ENCODE measurements around the gene ASGR1. TPM values are rescaled to one million over a fixed set of nuclear protein-coding genes. Genes with fewer than 3 reads are reported as not detected.

The ASGR1 gene
- total and polyA plus RNA-seq, 4 donors = 127 to 728 (median 471) TPM

DNA sequence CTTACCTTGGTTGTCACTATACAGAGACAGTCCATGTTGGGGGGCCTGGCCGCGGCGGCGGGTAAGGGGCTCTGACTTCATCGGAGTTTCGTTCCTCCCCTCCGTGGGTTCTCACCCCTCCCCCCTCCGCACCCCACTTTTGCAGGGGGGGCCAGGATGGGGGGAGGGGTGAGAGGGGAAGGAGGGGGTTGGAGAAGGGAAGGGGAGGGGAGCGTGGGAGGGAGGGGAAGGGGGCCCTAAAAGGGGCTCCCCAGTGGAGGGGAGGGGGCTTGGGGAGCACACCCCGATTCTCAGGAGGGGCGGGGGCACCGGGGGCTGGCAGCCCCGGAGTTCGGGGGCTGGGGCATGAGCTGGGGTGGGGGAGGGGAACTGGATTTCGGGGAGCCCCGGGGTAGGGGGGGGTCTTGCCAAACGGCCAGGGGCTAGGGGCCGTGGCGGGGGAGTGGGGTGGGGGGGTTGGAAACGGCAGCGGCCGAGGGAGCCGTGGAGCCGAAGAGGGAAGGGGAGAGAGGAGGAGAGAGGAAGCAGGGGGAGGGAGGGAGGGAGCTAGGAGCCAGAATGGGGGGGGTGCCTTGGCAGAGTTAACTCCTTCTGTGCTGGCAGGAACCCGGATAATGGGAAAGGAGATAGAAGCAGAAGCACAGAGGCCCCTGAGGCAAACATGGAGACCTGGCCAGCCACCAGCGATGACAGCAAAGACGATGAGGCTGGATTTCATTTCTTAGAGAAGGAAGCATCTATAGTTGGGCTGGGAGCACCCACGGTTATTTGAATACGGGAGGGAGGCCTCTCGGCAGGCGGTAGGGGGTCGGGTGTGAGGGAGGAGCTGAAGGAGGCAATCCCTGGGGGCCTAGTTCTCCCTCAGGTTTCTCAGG, 38.2 kb upstream of the ASGR1 start:
- H3K27me3 ChIP-seq (ENCODE audit: control insufficient read depth in 4 of 4, insufficient read depth in 4 of 4, low read length in 3 of 4) = no peaks in the 10 kb centered on the region
- H3K4me3 ChIP-seq (ENCODE audit: low read depth in 1 of 3, low read length in 3 of 3) = peak overlapping the region in 1 of 3 donors; percentile 33

GRCh38 chr17:7216242-7217112, 37.3 kb upstream of the ASGR1 start:
- H3K27ac ChIP-seq (ENCODE audit: low read depth in 1 of 2, low read length in 2 of 2) = no peak overlapping the region

More for the DNA sequence above, 38.2 kb upstream of the ASGR1 start:
- Histone ChIP-seq H3K9ac (ENCODE audit: low read depth in 1 of 2, low read length in 2 of 2) (no peak overlapping the region), H3K4me1 (ENCODE audit: control insufficient read depth in 4 of 4, insufficient read depth in 4 of 4, low read length in 3 of 4) (peaks cover 14 to 51% (median 41%) of the 10 kb centered on the region in 4 donors), H3K9me3 (ENCODE audit: control insufficient read depth in 4 of 4, low read length in 3 of 4) (no peaks in the 10 kb centered on the region), H3K36me3 (ENCODE audit: control insufficient read depth in 4 of 4, insufficient read depth in 3 of 4, low read depth in 1 of 4, low read length in 3 of 4) (peaks cover 0 to 15% (median 7%) of the 10 kb centered on the region in 4 donors), H3K27ac (ENCODE audit: low read depth in 1 of 2, low read length in 2 of 2) (no peak overlapping the region)
- 18% methylated on average over 32 of the region's 32 CpGs for WGBS
- no peak for DNase-seq (ENCODE audit: low spot score)
- no peak for TF ChIP-seq EGR1 (IDR thresholded peaks at IDR 0.05; ENCODE audit: low read depth in 2 of 2)

More at GRCh38 chr17:7216242-7217112, 37.3 kb upstream of the ASGR1 start:
- no peak overlapping the region for H3K9ac ChIP-seq (ENCODE audit: low read depth in 1 of 2, low read length in 2 of 2)
- no peaks in the 10 kb centered on the region for H3K27me3 ChIP-seq (ENCODE audit: control insufficient read depth in 4 of 4, insufficient read depth in 4 of 4, low read length in 3 of 4)
- 40% methylated on average over 7 of the region's 7 CpGs for WGBS
- H3K36me3 ChIP-seq (ENCODE audit: control insufficient read depth in 4 of 4, insufficient read depth in 3 of 4, low read depth in 1 of 4, low read length in 3 of 4) = peaks cover 0 to 6% (median 2%) of the 10 kb centered on the region in 4 donors
- TF ChIP-seq ZBTB33 (IDR thresholded peaks at IDR 0.05) = no peak
- TF ChIP-seq RXRA (IDR thresholded peaks at IDR 0.05) = no peak
- no peak for TF ChIP-seq MAX (IDR thresholded peaks at IDR 0.05)
- no peak for TF ChIP-seq RAD21 (IDR thresholded peaks at IDR 0.05)
- TF ChIP-seq HNF4G (IDR thresholded peaks at IDR 0.05) = no peak
- no peak for TF ChIP-seq HNF4A (conservative IDR thresholded peaks at IDR 0.05)
- no peak for TF ChIP-seq YY1 (IDR thresholded peaks at IDR 0.05)
- TF ChIP-seq TAF1 (conservative IDR thresholded peaks at IDR 0.05) = no peak
- no peak for TF ChIP-seq NR2F2 (IDR thresholded peaks at IDR 0.05)
- TF ChIP-seq, protein P1, sequence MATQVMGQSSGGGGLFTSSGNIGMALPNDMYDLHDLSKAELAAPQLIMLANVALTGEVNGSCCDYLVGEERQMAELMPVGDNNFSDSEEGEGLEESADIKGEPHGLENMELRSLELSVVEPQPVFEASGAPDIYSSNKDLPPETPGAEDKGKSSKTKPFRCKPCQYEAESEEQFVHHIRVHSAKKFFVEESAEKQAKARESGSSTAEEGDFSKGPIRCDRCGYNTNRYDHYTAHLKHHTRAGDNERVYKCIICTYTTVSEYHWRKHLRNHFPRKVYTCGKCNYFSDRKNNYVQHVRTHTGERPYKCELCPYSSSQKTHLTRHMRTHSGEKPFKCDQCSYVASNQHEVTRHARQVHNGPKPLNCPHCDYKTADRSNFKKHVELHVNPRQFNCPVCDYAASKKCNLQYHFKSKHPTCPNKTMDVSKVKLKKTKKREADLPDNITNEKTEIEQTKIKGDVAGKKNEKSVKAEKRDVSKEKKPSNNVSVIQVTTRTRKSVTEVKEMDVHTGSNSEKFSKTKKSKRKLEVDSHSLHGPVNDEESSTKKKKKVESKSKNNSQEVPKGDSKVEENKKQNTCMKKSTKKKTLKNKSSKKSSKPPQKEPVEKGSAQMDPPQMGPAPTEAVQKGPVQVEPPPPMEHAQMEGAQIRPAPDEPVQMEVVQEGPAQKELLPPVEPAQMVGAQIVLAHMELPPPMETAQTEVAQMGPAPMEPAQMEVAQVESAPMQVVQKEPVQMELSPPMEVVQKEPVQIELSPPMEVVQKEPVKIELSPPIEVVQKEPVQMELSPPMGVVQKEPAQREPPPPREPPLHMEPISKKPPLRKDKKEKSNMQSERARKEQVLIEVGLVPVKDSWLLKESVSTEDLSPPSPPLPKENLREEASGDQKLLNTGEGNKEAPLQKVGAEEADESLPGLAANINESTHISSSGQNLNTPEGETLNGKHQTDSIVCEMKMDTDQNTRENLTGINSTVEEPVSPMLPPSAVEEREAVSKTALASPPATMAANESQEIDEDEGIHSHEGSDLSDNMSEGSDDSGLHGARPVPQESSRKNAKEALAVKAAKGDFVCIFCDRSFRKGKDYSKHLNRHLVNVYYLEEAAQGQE (IDR thresholded peaks at IDR 0.05) = no peak
- no peak for TF ChIP-seq CTCF (IDR thresholded peaks at IDR 0.05; ENCODE audit: low read depth, low read length, missing input control)
- no peak for TF ChIP-seq SP1 (IDR thresholded peaks at IDR 0.05)
- TF ChIP-seq GABPA (IDR thresholded peaks at IDR 0.05 in 1 of 2, conservative IDR thresholded peaks at IDR 0.05 in 1 of 2) = no peak
- no peak for TF ChIP-seq ATF3 (IDR thresholded peaks at IDR 0.05)
- TF ChIP-seq EGR1 (IDR thresholded peaks at IDR 0.05; ENCODE audit: low read depth in 2 of 2) = no peak
- no peak for TF ChIP-seq JUND (IDR thresholded peaks at IDR 0.05)
- TF ChIP-seq FOXA1 (IDR thresholded peaks at IDR 0.05) = no peak
- no peak for TF ChIP-seq FOXA2 (IDR thresholded peaks at IDR 0.05)
- H3K9me3 ChIP-seq (ENCODE audit: control insufficient read depth in 4 of 4, low read length in 3 of 4) = no peaks in the 10 kb centered on the region
- H3K4me3 ChIP-seq (ENCODE audit: low read depth in 1 of 3, low read length in 3 of 3) = peak overlapping the region in 1 of 3 donors; percentile 33
- DNase-seq (ENCODE audit: low spot score) = no peak
- peaks cover 11 to 42% (median 32%) of the 10 kb centered on the region in 4 donors for H3K4me1 ChIP-seq (ENCODE audit: control insufficient read depth in 4 of 4, insufficient read depth in 4 of 4, low read length in 3 of 4)
